ENCODE measurements around the gene PDE1A.

DNA sequence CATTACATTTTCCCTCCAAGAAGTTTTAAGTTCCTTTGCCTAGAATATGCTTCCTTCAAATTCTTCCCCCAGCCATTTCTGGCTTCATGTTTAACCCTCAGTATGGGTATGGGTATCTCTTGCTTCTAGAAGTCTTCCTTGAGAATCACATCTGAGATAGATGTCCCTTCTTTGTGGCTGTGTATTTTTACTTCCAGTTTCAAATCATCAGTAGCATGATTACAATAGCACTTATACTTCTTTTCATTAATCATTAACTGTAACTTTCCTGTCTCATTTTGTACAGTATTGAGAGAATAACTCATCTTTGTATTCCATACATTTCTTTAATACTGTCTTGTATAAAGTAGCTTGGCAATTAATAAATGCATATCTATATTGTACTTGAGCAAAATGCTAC lies 17.3 kb upstream of the PDE1A start:
- no peak for TF ChIP-seq POLR2A (IDR thresholded peaks at IDR 0.05)
- TF ChIP-seq, protein P1, sequence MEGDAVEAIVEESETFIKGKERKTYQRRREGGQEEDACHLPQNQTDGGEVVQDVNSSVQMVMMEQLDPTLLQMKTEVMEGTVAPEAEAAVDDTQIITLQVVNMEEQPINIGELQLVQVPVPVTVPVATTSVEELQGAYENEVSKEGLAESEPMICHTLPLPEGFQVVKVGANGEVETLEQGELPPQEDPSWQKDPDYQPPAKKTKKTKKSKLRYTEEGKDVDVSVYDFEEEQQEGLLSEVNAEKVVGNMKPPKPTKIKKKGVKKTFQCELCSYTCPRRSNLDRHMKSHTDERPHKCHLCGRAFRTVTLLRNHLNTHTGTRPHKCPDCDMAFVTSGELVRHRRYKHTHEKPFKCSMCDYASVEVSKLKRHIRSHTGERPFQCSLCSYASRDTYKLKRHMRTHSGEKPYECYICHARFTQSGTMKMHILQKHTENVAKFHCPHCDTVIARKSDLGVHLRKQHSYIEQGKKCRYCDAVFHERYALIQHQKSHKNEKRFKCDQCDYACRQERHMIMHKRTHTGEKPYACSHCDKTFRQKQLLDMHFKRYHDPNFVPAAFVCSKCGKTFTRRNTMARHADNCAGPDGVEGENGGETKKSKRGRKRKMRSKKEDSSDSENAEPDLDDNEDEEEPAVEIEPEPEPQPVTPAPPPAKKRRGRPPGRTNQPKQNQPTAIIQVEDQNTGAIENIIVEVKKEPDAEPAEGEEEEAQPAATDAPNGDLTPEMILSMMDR (IDR thresholded peaks at IDR 0.05) = no peak

Measured in thyroid gland (tissue), 4 donors.